Common myeloid progenitor, CD34-positive (primary cell): ENCODE measurements around the gene PSMD10. TPM values are rescaled to one million over a fixed set of nuclear protein-coding genes. Genes with fewer than 3 reads are reported as not detected.
A peak's percentile ranks its signal among the peaks of the same experiment; 100 is the strongest.

ENCODE experiments used
- CTCF ChIA-PET: fragments of 350-600 bp; sonication (Branson Sonifier 250); formaldehyde crosslinking; loops from one replicate; lab custom pipeline; 2021; ENCODE audit warnings: antibody characterized with exemption; lab: Charles Lee
- POLR2A ChIA-PET: fragments of 350-600 bp; sonication (Branson Sonifier 250); formaldehyde crosslinking; loops from one replicate; lab custom pipeline; 2021; ENCODE audit warnings: antibody characterized with exemption; lab: Charles Lee
- DNase-seq, 3 donors: peaks; one replicate each; pipeline versions ENCODE4 v3.0.0 to v3.0.0-alpha.2; 2013
- H3K27ac ChIP-seq, 2 experiments: 1 replicate in 1 of 2; 2 replicates in 1 of 2; pipeline ENCODE4 v1.7.0; 2013; ENCODE audit warnings: inconsistent platforms in 2 of 2, low read length in 2 of 2, mild to moderate bottlenecking in 2 of 2, low read depth in 1 of 2, moderate library complexity in 1 of 2; ENCODE audit not compliant: severe bottlenecking in 2 of 2, insufficient read depth in 1 of 2, poor library complexity in 1 of 2
- H3K27me3 ChIP-seq, 5 experiments: replicated peaks in 2 of 5; 1 replicate in 3 of 5; 2 replicates in 2 of 5; pipeline versions ENCODE4 v1.6.1 to v1.7.0; 2013; ENCODE audit warnings: low read length in 4 of 5, mild to moderate bottlenecking in 2 of 5, moderate library complexity in 2 of 5, inconsistent platforms in 1 of 5; ENCODE audit not compliant: insufficient read depth in 5 of 5, control insufficient read depth in 4 of 5
- H3K36me3 ChIP-seq, 4 experiments: 1 replicate in 2 of 4; 2 replicates in 2 of 4; pipeline versions ENCODE4 v1.6.1 to v1.7.0; 2013; ENCODE audit warnings: low read length in 3 of 4, control low read depth in 1 of 4, mild to moderate bottlenecking in 1 of 4; ENCODE audit not compliant: control insufficient read depth in 4 of 4, insufficient read depth in 4 of 4
- H3K4me1 ChIP-seq, 4 experiments: 1 replicate in 3 of 4; 2 replicates in 1 of 4; pipeline versions ENCODE4 v1.6.1 to v1.7.1; 2013; ENCODE audit warnings: low read length in 3 of 4, mild to moderate bottlenecking in 3 of 4, control low read depth in 1 of 4, inconsistent platforms in 1 of 4, moderate library complexity in 1 of 4; ENCODE audit not compliant: control insufficient read depth in 4 of 4, insufficient read depth in 4 of 4; ENCODE audit errors: control extremely low read depth in 1 of 4
- H3K4me3 ChIP-seq, 7 experiments: 1 replicate in 4 of 7; 2 replicates in 3 of 7; pipeline versions ENCODE4 v1.5.1 to v1.7.0; 2013; ENCODE audit warnings: mild to moderate bottlenecking in 7 of 7, low read length in 6 of 7, moderate library complexity in 6 of 7, inconsistent platforms in 2 of 7, low read depth in 2 of 7, control low read depth in 1 of 7; ENCODE audit not compliant: insufficient read depth in 4 of 7, control insufficient read depth in 1 of 7; ENCODE audit errors: extremely low read depth in 1 of 7
- H3K9me3 ChIP-seq, 5 experiments: 1 replicate in 4 of 5; 2 replicates in 1 of 5; pipeline versions ENCODE4 v1.6.1 to v1.7.1; 2013; ENCODE audit warnings: low read length in 4 of 5, mild to moderate bottlenecking in 2 of 5, inconsistent platforms in 1 of 5, low read depth in 1 of 5, moderate library complexity in 1 of 5; ENCODE audit not compliant: control insufficient read depth in 4 of 5, insufficient read depth in 2 of 5; ENCODE audit errors: control extremely low read depth in 1 of 5
- whole genome bisulfite sequencing: methylation state at CpG from one replicate; pipeline ENCODE4 v1.1.5; 2013; ENCODE audit not compliant: insufficient coverage; 5-methylcytosine and 5-hydroxymethylcytosine counted together
- polyA plus RNA-seq: library from polyadenylated mRNA; unstranded; fragments of 120-200 nt; gene quantifications from one replicate; pipeline ENCODE4 v1.2.1, GENCODE V29; 2013

PSMD10 gene, protein sequence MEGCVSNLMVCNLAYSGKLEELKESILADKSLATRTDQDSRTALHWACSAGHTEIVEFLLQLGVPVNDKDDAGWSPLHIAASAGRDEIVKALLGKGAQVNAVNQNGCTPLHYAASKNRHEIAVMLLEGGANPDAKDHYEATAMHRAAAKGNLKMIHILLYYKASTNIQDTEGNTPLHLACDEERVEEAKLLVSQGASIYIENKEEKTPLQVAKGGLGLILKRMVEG
- 27.4 TPM for polyA plus RNA-seq

DNA sequence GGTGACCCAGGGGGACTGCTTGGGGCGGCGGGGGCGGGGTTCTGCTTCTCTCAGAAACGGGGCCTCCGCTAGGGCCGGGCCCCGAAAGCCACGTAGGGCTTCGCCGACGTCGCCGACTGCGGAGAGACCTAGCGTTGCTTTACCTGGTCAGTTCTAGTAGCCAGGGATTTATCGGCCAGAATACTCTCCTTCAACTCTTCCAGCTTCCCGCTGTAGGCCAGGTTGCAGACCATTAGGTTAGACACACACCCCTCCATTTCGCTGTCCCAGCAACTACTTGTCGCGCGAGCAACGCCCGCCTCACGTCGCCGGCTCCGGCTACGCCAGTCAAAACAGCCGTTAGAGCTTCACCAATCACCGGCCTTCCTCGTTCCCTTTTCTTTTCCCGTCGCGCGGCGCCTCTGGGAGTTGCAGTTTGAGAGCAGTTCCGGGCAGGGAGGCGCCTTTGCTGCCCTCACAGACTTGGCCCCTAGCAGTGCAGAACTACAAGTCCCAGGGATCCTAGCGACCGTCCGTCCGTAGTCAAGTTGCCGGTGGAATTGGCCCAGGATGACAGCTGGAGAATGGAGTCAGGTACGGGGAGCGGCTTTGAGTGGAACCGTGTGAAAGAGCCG, at the start of gene PSMD10, which contains the start of gene ATG4A:
Gene PSMD10 (minus strand): TSS at position 279 of the 614 bp plus-strand sequence. CDS start 22 bp downstream, at position 257.
Gene ATG4A (plus strand): TSS at position 515 of the 614 bp plus-strand sequence. CDS start 49 bp downstream, at position 564.
- H3K27me3 ChIP-seq: peaks cover 0 to 7% (median 0%) of the 10 kb centered on the region in 5 experiments

DNA sequence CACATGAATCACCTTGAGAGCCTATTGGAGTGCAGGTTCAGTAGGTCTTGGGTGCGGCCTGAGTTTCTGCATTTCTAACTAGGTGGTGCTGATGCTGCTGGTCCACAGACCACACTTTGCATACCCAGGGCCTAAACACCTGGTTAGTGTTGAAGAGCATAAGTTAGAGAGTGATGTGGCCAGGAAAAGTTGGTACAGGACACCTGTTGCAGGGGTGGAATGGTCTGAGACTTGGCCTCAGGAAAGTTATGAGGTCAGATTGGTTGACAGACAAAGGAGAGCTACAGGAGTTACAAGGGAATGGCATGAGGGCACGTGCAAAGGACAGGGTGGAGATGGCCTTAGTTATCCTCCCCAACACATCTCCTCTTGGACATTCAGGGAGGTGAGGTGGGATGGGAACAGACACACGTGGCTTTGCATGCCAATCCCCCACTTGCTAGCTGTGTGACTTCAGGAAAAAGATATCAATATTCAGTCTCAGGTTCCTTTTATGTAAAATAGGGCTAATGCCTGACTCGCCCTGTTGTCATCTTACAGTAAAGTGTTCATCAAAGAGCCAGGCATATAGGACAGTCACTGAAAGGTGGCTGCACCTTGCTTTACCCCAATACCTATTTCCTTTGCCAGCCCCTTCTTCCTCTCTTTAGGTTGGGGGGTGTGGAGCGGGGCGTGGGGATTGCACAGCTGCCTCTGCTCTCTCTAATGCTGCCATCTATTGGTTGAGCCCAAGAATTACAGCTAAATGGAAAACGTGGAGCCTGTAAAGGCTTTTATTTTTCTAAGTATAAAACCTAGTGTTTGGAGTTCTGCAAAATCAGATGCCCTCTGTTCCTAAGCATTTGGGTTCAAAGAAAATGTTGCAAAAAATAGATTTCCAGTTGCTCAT, 47.7 kb upstream of the PSMD10 start:
- no peaks in the 10 kb centered on the region for H3K27me3 ChIP-seq
- CTCF ChIA-PET: interaction anchor here (1.0 to 1.7 kb wide), 2 partner anchors 19 to 118 kb away, joined by 3 to 4 read pairs; no protein-coding TSS in a partner anchor
- 84% methylated on average over 3 of the region's 7 CpGs for WGBS

More for the DNA sequence above, at the start of gene PSMD10, which contains the start of gene ATG4A:
- CTCF ChIA-PET: no interaction called here
- Histone ChIP-seq H3K4me1 (peaks cover 0 to 10% (median 2%) of the 10 kb centered on the region in 4 experiments), H3K36me3 (peaks cover 5 to 16% (median 7%) of the 10 kb centered on the region in 4 experiments), H3K9me3 (no peaks in the 10 kb centered on the region), H3K4me3 (peak within 1 kb of the TSS; percentile 63 to 89 (median 78)), H3K27ac (peak within 1 kb of the TSS; percentile 82 to 92)
- WGBS: 33% methylated on average over 47 of the region's 47 CpGs
- POLR2A ChIA-PET: interaction anchor here (0.6 kb wide), 1 partner anchor 929 kb away, joined by 3 read pairs; no protein-coding TSS in a partner anchor
- DNase-seq: peak; percentile 93 to 97 (median 96)

DNA sequence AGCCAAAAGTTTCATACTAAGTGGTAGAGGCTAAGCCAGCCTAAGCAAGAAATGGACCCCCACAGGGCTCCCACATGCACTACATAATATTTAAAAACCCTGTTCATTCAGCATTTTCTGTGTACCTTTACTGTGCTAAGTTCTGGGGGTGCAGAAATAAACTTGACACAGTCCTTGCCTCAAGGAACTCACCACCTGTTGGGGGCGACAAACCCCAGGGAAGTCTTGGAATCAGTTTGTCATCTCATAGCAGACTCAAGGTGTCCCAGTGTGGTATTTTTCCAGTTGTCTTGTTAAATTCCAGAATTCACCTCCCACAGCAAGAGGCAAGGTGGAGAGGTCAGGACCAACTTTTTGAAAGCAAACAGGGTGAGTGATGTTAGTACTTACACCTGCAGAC, 43.4 kb upstream of the PSMD10 start:
- H3K9me3 ChIP-seq: no peaks in the 10 kb centered on the region
- no peak overlapping the region for H3K4me3 ChIP-seq
- ChIA-PET POLR2A (no interaction called here), CTCF (no interaction called here)
- no peak overlapping the region for H3K27ac ChIP-seq
- peaks cover 0 to 2% (median 0%) of the 10 kb centered on the region in 5 experiments for H3K27me3 ChIP-seq
- WGBS: 75% methylated on average over 1 of the region's 1 CpG
- no peaks in the 10 kb centered on the region for H3K4me1 ChIP-seq
- peaks cover 0 to 32% (median 9%) of the 10 kb centered on the region in 4 experiments for H3K36me3 ChIP-seq
- DNase-seq: no peak

More for the DNA sequence above, 47.7 kb upstream of the PSMD10 start:
- POLR2A ChIA-PET: no interaction called here
- DNase-seq: peak; percentile 0 to 2 (median 2)
- H3K36me3 ChIP-seq: peaks cover 0 to 27% (median 7%) of the 10 kb centered on the region in 4 experiments
- no peaks in the 10 kb centered on the region for H3K9me3 ChIP-seq
- no peaks in the 10 kb centered on the region for H3K4me1 ChIP-seq
- H3K4me3 ChIP-seq: no peak overlapping the region
- H3K27ac ChIP-seq: no peak overlapping the region

DNA sequence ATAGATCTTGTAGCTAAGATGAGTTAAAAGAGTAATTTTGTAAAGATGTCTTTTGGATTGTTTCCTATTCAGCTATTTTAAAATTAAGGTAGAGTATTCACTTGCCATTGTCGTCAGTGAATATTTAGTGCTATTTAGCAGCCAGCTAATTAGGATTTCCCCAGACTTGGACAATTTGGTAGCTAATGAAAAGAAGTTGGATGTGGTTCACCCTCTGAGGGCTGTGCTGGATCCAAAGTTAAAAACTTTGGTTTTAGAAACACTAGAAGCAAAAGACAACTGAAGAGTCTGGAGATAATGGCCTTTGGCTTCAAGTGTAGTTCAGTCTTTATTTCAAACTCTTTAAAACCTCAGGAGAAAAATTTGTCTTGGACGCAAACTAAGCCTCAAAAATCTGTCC, 41.5 kb upstream of the PSMD10 start:
- DNase-seq: no peak
- POLR2A ChIA-PET: no interaction called here
- no peak overlapping the region for H3K4me3 ChIP-seq
- CTCF ChIA-PET: no interaction called here
- H3K36me3 ChIP-seq: peaks cover 0 to 18% (median 7%) of the 10 kb centered on the region in 4 experiments
- H3K9me3 ChIP-seq: no peaks in the 10 kb centered on the region
- no peak overlapping the region for H3K27ac ChIP-seq
- peaks cover 0 to 2% (median 0%) of the 10 kb centered on the region in 5 experiments for H3K27me3 ChIP-seq
- WGBS: 89% methylated on average over 1 of the region's 2 CpGs
- no peaks in the 10 kb centered on the region for H3K4me1 ChIP-seq

DNA sequence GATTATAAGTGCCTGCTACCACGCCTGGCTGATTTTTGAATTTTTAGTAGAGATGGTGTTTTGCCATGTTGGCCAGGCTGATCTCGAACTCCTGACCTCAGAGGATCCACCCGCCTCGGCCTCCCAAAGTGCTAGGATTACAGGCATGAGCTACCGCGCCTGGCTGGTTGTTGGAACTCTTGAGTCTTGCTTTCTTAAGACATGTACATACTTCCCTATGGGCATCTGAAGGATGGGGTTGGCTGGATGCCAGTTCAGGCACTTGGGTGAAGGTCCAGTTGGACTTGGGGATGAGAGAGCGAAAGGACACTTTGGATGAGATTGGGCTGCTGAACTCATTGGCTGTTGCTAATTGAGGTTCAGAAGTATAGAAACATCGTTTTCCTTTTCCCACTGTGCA, 40.7 kb upstream of the PSMD10 start:
- WGBS: 95% methylated on average over 8 of the region's 8 CpGs

GRCh38 chrX:108131471-108131870, 40.1 kb upstream of the PSMD10 start:
- Histone ChIP-seq H3K9me3 (no peaks in the 10 kb centered on the region), H3K27ac (no peak overlapping the region), H3K27me3 (peaks cover 0 to 2% (median 0%) of the 10 kb centered on the region in 5 experiments), H3K4me3 (no peak overlapping the region), H3K36me3 (peaks cover 0 to 18% (median 4%) of the 10 kb centered on the region in 4 experiments), H3K4me1 (no peaks in the 10 kb centered on the region)
- ChIA-PET POLR2A (no interaction called here), CTCF (no interaction called here)
- 67% methylated on average over 2 of the region's 2 CpGs for WGBS
- DNase-seq: no peak

More for the DNA sequence above, 40.7 kb upstream of the PSMD10 start:
- ChIA-PET CTCF (no interaction called here), POLR2A (no interaction called here)
- H3K4me1 ChIP-seq: no peaks in the 10 kb centered on the region
- peaks cover 0 to 18% (median 5%) of the 10 kb centered on the region in 4 experiments for H3K36me3 ChIP-seq
- H3K27ac ChIP-seq: no peak overlapping the region
- peaks cover 0 to 2% (median 0%) of the 10 kb centered on the region in 5 experiments for H3K27me3 ChIP-seq
- H3K9me3 ChIP-seq: no peaks in the 10 kb centered on the region
- DNase-seq: no peak
- H3K4me3 ChIP-seq: no peak overlapping the region
